ENCODE data around the gene ADGRB3.

ADGRB3 gene

GRCh38 chr6:69007781-69008180, 372.7 kb downstream of the ADGRB3 start:
- DNase-seq (ENCODE audit: extremely low read depth, low read depth): no peak
- no peak overlapping the region for H3K4me3 ChIP-seq (replicated peaks; ENCODE audit: low read depth, low read length)
- TF ChIP-seq CTCF (IDR thresholded peaks at IDR 0.05; ENCODE audit: low read depth, low read length, missing control alignments): no peak

GRCh38 chr6:69012211-69012610, 377.1 kb downstream of the ADGRB3 start:
- DNase-seq (ENCODE audit: extremely low read depth, low read depth): no peak
- no peak overlapping the region for H3K4me3 ChIP-seq (replicated peaks; ENCODE audit: low read depth, low read length)
- no peak for TF ChIP-seq CTCF (IDR thresholded peaks at IDR 0.05; ENCODE audit: low read depth, low read length, missing control alignments)

GRCh38 chr6:69012876-69013275, 377.8 kb downstream of the ADGRB3 start:
- H3K4me3 ChIP-seq (replicated peaks; ENCODE audit: low read depth, low read length): no peak overlapping the region
- no peak for DNase-seq (ENCODE audit: extremely low read depth, low read depth)
- TF ChIP-seq CTCF (IDR thresholded peaks at IDR 0.05; ENCODE audit: low read depth, low read length, missing control alignments): no peak

GRCh38 chr6:69018906-69019305, 383.8 kb downstream of the ADGRB3 start:
- no peak for DNase-seq (ENCODE audit: extremely low read depth, low read depth)
- TF ChIP-seq CTCF (IDR thresholded peaks at IDR 0.05; ENCODE audit: low read depth, low read length, missing control alignments): no peak
- H3K4me3 ChIP-seq (replicated peaks; ENCODE audit: low read depth, low read length): no peak overlapping the region

GRCh38 chr6:69019832-69020231, 384.8 kb downstream of the ADGRB3 start:
- no peak overlapping the region for H3K4me3 ChIP-seq (replicated peaks; ENCODE audit: low read depth, low read length)
- TF ChIP-seq CTCF (IDR thresholded peaks at IDR 0.05; ENCODE audit: low read depth, low read length, missing control alignments): no peak
- DNase-seq (ENCODE audit: extremely low read depth, low read depth): no peak

GRCh38 chr6:69022993-69023392, 387.9 kb downstream of the ADGRB3 start:
- DNase-seq (ENCODE audit: extremely low read depth, low read depth): no peak
- no peak for TF ChIP-seq CTCF (IDR thresholded peaks at IDR 0.05; ENCODE audit: low read depth, low read length, missing control alignments)
- H3K4me3 ChIP-seq (replicated peaks; ENCODE audit: low read depth, low read length): no peak overlapping the region

GRCh38 chr6:69026243-69026642, 391.2 kb downstream of the ADGRB3 start:
- TF ChIP-seq CTCF (IDR thresholded peaks at IDR 0.05; ENCODE audit: low read depth, low read length, missing control alignments): no peak
- no peak for DNase-seq (ENCODE audit: extremely low read depth, low read depth)
- H3K4me3 ChIP-seq (replicated peaks; ENCODE audit: low read depth, low read length): no peak overlapping the region
